HUDEP-2 (cell line): ENCODE measurements around the gene HIRA.

Source experiments
- DNase-seq, 76 experiments: peaks; one replicate each; lab custom pipeline; 2025; ENCODE audit not compliant: unreplicated experiment in 76 of 76; lab: John Stamatoyannopoulos, UW

HIRA gene

DNA sequence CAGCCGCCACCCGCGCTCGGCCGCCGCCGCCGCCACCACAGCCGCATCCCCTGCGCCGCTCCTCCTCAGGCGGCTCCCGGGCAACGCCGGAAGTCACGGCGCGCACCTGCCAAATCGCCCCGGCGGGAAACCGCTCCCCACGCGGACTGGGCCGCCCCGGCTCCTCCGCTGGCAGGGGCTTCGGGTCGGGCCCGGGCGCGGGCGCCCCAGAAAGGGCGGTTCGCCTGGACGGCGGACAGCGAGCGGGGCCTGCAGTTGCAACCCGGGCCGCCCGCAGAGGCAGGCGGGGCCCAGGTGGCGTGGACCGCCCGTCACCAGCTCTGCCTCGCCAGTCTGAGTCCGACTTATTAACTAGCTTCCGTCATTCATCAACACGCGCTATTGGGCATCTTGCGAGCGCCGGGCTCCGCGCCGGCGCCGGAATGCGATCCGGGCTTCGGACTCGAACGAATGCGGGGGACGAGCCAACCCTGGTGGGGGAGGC is at the start of gene HIRA:
Gene HIRA, minus strand, starts transcription at position 85 of the 484 bp plus-strand sequence. CDS start 257 bp downstream, outside the sequence.
- DNase-seq = peak in 68 of 76 experiments; percentile 10 to 81 (median 62)

- no peak for DNase-seq
Measured at GRCh38 chr22:19480789-19481188, 49.3 kb upstream of the HIRA start.

- no peak for DNase-seq
Measured at GRCh38 chr22:19480173-19480568, 48.6 kb upstream of the HIRA start.

GRCh38 chr22:19479355-19480172 is 48.0 kb upstream of the HIRA start, which contains the start of gene CDC45:
TSS of gene CDC45 (plus strand) at chr22:19479920. CDS start at chr22:19479969, 49 bp downstream.
- peak in 75 of 76 experiments; percentile 40 to 97 (median 91) for DNase-seq

GRCh38 chr22:19478901-19479354 is 47.4 kb upstream of the HIRA start, which contains the start of gene UFD1:
TSS of gene UFD1 (minus strand) at chr22:19479193. CDS start at chr22:19479085, 108 bp downstream.
- DNase-seq = peak in 68 of 76 experiments; percentile 7 to 85 (median 66)

DNA sequence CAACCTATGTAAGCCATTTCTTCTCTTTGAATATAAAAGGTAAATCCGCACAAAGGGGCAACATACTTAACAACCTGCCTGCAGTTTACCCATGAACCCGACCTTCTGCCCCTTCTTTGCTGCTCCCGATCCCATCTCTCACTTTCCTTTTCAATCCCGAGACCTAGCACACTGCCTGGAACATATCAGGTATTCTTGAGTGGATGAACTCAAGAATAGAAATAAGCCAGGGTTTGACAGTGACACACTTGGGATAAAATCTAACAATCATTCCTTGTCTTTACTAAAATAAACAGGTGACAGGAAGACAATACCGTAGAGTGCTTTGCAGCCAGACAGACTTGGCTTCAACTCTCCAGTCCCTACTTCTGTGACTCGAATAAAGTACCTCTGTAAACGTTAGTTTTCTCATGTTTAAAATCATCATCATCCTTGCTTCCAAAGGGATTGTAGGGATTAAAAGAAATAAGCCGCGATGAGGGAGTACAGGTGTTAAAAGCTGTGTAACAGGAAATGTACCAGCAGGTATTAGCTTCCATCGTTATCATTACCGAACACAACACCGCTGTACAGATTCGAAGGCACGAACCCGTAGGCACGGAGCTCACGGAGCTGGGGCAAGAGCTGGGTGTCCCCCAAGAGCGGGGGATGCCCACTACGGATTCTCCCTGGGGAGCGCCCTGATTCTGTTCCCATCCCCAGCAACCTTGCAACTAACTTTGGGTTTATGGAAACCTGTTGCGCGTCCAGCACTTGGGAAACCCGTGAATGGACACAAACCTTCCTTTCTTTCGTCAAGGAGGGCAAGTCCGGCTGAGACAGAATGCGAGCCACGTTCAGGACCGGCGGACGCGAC is 46.7 kb upstream of the HIRA start:
- DNase-seq = peak in 1 of 76 experiments; percentile 29

- peak in 1 of 76 experiments; percentile 12 for DNase-seq
Measured at GRCh38 chr22:19477321-19478044, 46.0 kb upstream of the HIRA start.

DNA sequence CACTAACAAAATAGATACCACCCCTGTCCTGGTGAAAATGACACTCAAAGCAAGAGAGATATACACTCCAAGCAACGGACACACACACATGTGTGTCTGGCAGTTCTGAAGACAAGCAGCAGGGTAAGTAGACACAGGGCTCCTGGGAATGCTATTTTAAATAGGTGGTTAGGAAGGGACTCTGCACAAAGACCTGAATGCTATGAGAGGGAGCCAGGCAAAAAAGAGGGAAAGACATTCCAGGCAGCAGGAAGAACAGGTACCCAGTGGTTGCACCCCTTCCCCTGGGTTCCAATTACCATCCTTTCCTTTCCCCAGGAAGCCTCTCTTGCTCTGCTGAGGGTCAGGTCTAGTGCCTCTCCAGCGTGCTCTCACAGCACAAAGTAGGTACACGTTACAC is 44.5 kb upstream of the HIRA start:
- DNase-seq = no peak

- DNase-seq = peak in 2 of 76 experiments; percentile 2 to 7
Measured at GRCh38 chr22:19473578-19473977, 42.0 kb upstream of the HIRA start.

- DNase-seq = no peak
Measured at GRCh38 chr22:19472233-19472632, 40.7 kb upstream of the HIRA start.

DNA sequence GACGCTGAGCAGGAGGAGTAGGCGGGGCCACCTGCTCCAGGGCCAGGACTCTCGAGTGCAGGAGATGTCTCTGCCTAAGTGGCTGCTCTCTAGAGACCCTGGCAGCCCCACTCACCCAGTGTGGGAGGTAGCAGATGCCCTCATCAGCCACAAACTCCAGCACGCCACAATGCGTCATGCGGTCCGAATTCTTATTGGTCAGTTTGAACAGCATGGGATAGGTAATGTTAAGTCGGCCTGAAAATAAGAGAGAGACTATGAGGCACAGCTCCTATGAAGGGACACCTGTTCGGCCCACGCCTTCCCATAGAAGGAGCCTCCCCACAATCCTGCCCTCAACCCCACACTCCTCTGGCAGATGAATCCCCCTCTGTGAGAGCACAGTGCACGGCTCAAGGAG is 40.0 kb upstream of the HIRA start:
- no peak for DNase-seq

- no peak for DNase-seq
Measured at GRCh38 chr22:19470010-19470409, 38.5 kb upstream of the HIRA start.

GRCh38 chr22:19469421-19469820 is 37.9 kb upstream of the HIRA start:
- no peak for DNase-seq

- DNase-seq = no peak
Measured at GRCh38 chr22:19467912-19468311, 36.4 kb upstream of the HIRA start.

GRCh38 chr22:19466848-19467752 is 35.6 kb upstream of the HIRA start:
- peak in 6 of 76 experiments; percentile 9 to 37 (median 22) for DNase-seq

DNA sequence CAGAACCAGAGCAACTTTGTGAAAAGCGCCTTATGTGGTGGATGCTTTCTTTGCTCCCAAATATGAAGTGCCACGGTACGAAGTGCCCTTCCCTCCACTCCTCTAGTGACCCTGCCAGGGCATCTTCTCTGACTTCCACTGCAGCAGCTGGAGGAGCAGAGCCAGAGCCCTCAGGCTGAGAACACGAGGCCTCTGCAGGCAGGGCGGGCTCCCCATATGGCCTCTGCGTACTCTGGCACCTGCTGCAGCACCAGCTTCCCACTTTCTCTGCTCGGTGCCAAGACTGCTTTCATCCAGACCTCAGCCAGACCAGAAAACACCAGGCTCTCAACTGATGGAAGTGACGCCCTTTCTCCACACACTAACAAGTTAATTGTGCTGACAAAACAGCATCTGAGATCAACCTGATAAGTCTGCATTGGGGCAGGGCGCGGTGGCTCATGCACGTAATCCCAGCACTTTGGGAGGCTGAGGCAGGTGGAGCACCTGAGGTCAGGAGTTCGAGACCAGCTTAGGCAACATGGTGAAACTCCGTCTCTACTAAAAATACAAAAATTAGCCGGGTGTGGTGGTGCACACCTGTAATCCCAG is 34.7 kb upstream of the HIRA start:
- no peak for DNase-seq

DNA sequence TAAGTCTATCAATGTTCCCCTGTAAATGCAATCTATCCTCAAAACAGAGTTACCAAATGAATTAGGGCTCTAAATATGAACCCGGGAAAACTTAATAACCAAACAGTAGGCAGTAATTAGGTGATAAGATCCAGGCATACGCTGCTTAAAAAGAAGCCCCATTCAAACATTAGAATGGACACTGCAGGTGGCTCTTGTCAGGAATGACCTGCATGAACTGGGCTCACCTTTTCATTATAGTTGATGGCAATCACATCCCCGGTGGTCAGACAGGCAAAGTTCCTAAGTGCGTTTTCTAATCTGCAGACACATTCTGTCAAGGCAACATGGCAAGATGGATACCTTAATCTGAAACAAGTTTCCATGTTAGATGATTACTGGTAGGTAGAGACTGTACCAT is 33.4 kb upstream of the HIRA start:
- DNase-seq = no peak

GRCh38 chr22:19464546-19464945 is 33.0 kb upstream of the HIRA start:
- DNase-seq = no peak
